Left lung (tissue), 10 donors: Measurements from ENCODE around the gene PDIA5. TPM values are rescaled to one million over a fixed set of nuclear protein-coding genes. Genes with fewer than 3 reads are reported as not detected.

ENCODE experiments used
- ATAC-seq: fragments of 200-7000 bp; cut with Tn5 transposase; one replicate; pipeline ENCODE4 v1.9.1; 2020; ENCODE audit warnings: moderate library complexity
- DNase-seq, 4 donors: peaks; one replicate each; pipeline ENCODE4 v3.0.0-alpha.2; 2013 to 2020
- H3K27ac ChIP-seq, 2 donors: fragments of 200-600 bp; sonication (generic) in 1 of 2; one replicate each; pipeline versions ENCODE4 v1.5.0 to v1.8.0; 2020 to 2021
- H3K27me3 ChIP-seq, 2 donors: fragments of 200-600 bp; sonication (generic) in 1 of 2; one replicate each; pipeline versions ENCODE4 v1.5.0 to v1.8.0; 2020 to 2021
- H3K36me3 ChIP-seq, 2 donors: fragments of 200-600 bp; sonication (generic) in 1 of 2; one replicate each; pipeline versions ENCODE4 v1.5.0 to v1.8.0; 2020 to 2021
- H3K4me1 ChIP-seq, 2 donors: fragments of 200-600 bp; one replicate each; pipeline ENCODE4 v1.8.0; 2021
- H3K4me3 ChIP-seq, 2 donors: fragments of 200-600 bp; sonication (generic) in 1 of 2; one replicate each; pipeline versions ENCODE4 v1.5.0 to v1.8.0; 2020 to 2021; ENCODE audit warnings: mild to moderate bottlenecking in 1 of 2
- H3K9me3 ChIP-seq, 2 donors: fragments of 200-600 bp; sonication (generic) in 1 of 2; one replicate each; pipeline versions ENCODE4 v1.5.0 to v1.8.0; 2020 to 2021
- intact Hi-C, 2 donors: fragments of 100-400 bp; cut with DNase I; formaldehyde crosslinking; loops; one replicate each; pipeline versions ENCODE4 v1.11.2 to v1.14.2; 2022
- polyA plus RNA-seq, 6 donors: library from polyadenylated mRNA; unstranded; fragments of 120-200 nt; gene quantifications; one replicate each; pipeline ENCODE4 v1.2.1, GENCODE V29; 2013; ENCODE audit not compliant: insufficient read length in 6 of 6
- total RNA-seq, 2 donors: library from RNA; stranded (reverse); fragmentation: NEBNext Ultra II Directional; extraction: Animal tissue kit (Norgen Biotek cat#: 25700); gene quantifications; one replicate each; pipeline ENCODE4 v1.2.1, GENCODE V29; 2021
- TF ChIP-seq, protein P1 (sequence below), 2 donors: fragments of 200-600 bp; sonication (generic) in 1 of 2; IDR thresholded peaks; one replicate each; pipeline versions ENCODE4 v1.5.0 to v1.8.0; 2021; ENCODE audit warnings: antibody characterized with exemption in 2 of 2
- donor health status: DM: no; HTN: yes; CAD: no.
- donor health status: DM: no; HTN: no; CAD: no.

Gene PDIA5
- total and polyA plus RNA-seq, 8 donors, result 26.3 to 44.8 (median 29.3) TPM

DNA sequence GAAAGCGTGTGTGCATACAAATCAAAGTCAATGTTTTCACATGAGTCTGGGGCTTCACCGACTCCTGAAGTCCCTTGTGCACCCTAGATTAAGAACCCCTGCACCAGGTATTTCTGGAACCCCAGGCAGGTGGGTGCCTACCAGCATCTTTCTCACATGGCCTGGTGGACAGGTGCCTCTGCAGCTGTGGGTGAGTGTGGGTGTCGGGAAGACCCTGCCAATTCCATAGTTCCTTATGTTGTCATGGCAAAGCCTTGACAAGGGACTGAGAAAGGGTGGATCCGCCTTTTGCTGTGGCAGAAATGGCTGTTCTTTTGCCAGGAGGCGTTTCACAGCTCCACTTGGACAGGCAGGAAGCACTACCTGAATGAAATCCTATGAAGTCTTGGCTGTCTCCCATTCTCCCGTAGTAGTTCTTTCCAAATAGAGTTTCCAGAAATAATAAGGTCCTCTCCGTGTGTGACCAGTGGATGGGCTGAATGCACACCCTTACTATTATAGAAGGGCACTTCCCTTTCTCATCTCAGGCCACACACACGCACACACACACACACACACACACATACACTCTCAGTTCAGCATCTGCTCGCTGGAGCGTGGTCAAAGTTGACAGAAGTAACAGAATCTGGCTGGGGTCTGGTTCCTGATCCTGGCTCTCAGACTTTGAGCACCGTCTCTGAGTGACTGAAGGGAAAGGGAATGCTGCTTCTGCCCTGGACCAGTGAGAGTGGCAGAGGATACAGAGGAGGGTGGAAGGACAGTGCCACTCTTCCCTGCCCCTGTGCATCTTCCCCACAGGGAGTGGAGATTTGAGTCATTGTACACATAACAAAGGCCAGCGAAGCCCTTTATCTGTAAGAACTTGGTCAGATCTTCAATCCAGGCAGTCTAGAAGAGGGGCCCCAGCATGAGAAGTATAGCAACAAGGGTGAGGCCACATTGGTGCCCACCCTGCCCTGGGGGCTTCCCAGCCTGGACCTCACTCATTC, 38.7 kb downstream of the PDIA5 start:
- intact Hi-C loops, result no loop called here
- Histone ChIP-seq H3K4me1 (no peaks in the 10 kb centered on the region), H3K27ac (no peak overlapping the region), H3K36me3 (peaks cover 0 to 78% of the 10 kb centered on the region in 2 donors), H3K27me3 (no peaks in the 10 kb centered on the region), H3K9me3 (no peaks in the 10 kb centered on the region), H3K4me3 (no peak overlapping the region)
- TF ChIP-seq, protein P1, sequence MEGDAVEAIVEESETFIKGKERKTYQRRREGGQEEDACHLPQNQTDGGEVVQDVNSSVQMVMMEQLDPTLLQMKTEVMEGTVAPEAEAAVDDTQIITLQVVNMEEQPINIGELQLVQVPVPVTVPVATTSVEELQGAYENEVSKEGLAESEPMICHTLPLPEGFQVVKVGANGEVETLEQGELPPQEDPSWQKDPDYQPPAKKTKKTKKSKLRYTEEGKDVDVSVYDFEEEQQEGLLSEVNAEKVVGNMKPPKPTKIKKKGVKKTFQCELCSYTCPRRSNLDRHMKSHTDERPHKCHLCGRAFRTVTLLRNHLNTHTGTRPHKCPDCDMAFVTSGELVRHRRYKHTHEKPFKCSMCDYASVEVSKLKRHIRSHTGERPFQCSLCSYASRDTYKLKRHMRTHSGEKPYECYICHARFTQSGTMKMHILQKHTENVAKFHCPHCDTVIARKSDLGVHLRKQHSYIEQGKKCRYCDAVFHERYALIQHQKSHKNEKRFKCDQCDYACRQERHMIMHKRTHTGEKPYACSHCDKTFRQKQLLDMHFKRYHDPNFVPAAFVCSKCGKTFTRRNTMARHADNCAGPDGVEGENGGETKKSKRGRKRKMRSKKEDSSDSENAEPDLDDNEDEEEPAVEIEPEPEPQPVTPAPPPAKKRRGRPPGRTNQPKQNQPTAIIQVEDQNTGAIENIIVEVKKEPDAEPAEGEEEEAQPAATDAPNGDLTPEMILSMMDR (IDR thresholded peaks at IDR 0.05), result no peak
- no peak for DNase-seq
- ATAC-seq, result no peak

DNA sequence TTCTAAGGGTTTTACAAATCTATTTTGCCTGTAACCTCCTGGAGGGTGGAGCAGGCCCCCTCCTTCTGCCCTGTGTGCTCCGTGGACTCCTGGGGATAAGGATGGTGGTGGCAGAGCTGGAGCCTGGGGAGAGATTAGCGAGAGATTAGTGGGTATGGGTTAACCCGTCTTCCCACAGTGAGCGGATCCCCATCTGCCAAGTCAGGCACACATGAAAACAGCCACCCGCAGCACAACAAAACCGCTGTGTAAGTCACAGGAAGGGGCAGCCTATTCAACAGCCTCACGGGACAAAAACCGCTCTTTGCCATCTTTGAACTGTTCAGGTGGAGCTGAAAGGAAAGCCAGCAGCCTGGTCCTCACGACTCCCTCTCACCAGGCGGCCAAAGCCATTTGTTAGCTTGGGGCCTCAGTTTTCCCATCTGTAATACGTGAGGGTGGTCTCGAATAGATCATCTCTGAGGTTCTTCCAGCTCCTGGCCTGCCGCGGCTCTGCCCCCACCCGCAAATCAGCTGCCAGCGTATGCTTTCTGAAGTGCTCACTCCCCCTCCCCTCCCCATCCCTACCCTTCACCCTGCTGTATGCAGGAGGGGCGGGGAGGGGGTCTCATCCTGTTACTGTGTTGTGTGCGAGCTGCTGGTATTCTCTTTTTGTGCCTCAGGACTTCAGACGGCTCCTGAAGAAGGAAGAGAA, 43.6 kb downstream of the PDIA5 start:
- H3K27ac ChIP-seq, result no peak overlapping the region
- no peaks in the 10 kb centered on the region for H3K9me3 ChIP-seq
- intact Hi-C loops, result no loop called here
- H3K27me3 ChIP-seq, result no peaks in the 10 kb centered on the region
- ATAC-seq (no peak), DNase-seq (no peak)
- TF ChIP-seq, protein P1 (IDR thresholded peaks at IDR 0.05), result no peak
- peaks cover 0 to 89% of the 10 kb centered on the region in 2 donors for H3K36me3 ChIP-seq
- H3K4me3 ChIP-seq, result no peak overlapping the region
- H3K4me1 ChIP-seq, result no peaks in the 10 kb centered on the region

DNA sequence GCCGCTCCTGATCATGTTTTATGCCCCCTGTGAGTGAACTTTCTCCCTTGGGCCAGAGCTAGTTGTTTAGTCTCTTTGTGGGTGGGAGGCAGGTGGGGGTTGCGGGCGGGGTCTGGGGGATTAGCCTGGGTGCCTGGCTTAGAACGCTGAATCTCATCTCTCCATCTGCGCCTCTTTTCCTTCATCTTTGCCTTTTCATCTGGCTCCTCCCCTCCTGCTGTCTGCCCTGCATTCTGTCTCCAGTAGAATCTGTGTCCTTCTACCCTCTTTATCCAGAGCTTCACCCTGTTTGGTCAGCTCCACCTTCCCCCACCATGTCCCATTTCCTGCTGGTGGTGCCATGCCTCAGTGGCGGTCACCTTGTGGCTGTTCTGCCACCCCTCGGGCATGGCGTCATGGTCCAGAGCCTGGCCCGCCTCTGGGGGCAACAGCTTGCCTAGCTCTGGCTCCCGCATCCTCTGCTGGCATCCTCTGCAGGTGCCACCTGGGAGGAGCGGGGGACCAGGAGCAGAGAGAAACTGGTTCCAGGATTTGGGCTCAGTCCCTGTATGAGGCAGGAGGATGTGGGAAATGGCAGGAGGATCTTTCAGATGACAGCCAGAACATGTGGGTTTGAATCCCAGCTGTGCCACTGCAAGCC, 44.3 kb downstream of the PDIA5 start:
- intact Hi-C loops, result no loop called here
- ATAC-seq (no peak), DNase-seq (no peak)
- Histone ChIP-seq H3K4me3 (no peak overlapping the region), H3K4me1 (no peaks in the 10 kb centered on the region), H3K36me3 (peaks cover 0 to 89% of the 10 kb centered on the region in 2 donors), H3K27me3 (no peaks in the 10 kb centered on the region), H3K27ac (no peak overlapping the region), H3K9me3 (no peaks in the 10 kb centered on the region)
- TF ChIP-seq, protein P1 (IDR thresholded peaks at IDR 0.05), result no peak

DNA sequence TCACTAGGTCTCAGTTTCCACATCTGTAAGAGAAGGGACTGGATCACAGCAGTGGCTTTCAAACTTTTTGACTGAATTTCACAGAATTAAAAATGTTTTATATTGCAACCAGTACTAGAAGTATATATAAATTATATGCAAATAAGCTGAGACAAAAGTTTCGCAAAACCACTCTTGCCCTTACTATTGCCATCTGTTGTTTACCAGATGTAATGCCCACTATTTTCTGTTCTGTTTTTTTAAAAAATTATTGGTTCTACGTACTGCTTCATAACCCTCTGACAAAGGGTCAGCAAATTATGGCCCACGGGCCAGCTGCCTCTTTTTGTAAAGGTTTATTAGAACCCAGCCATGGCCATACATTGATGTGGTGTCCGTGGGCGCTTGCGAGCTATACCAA, 44.8 kb downstream of the PDIA5 start:
- no peaks in the 10 kb centered on the region for H3K4me1 ChIP-seq
- DNase-seq (no peak), ATAC-seq (no peak)
- H3K36me3 ChIP-seq, result peaks cover 0 to 89% of the 10 kb centered on the region in 2 donors
- no peak overlapping the region for H3K27ac ChIP-seq
- no peak overlapping the region for H3K4me3 ChIP-seq
- H3K9me3 ChIP-seq, result no peaks in the 10 kb centered on the region
- H3K27me3 ChIP-seq, result no peaks in the 10 kb centered on the region
- intact Hi-C loops, result no loop called here
- TF ChIP-seq, protein P1 (IDR thresholded peaks at IDR 0.05), result no peak
